Mesenchymal stem cell (in vitro differentiated cells and primary cell): ENCODE results near the gene PHC2.
"Not testable (repeated sequence)": the region's sequence is repeated elsewhere in the genome, so short reads cannot be mapped to it uniquely, and the experiment has no call there.

Experiments
- DNase-seq: peaks from one replicate; pipeline ENCODE4 v3.0.0-alpha.2; 2013
- H2AFZ ChIP-seq: one replicate; pipeline ENCODE4 v1.6.1; 2013; ENCODE audit warnings: low read depth, mild to moderate bottlenecking, control low read depth, inconsistent platforms, low read length, moderate library complexity
- H2AK5ac ChIP-seq: 2 replicates; pipeline ENCODE4 v1.6.1; 2013; ENCODE audit warnings: low read length, moderate library complexity, mild to moderate bottlenecking, inconsistent platforms; ENCODE audit not compliant: severe bottlenecking
- H2BK120ac ChIP-seq: one replicate; pipeline ENCODE4 v1.6.1; 2013; ENCODE audit warnings: low read depth, mild to moderate bottlenecking, inconsistent platforms, low read length, moderate library complexity
- H2BK12ac ChIP-seq, 2 experiments: one replicate each; pipeline ENCODE4 v1.6.1; 2013; ENCODE audit warnings: inconsistent platforms in 2 of 2, low read length in 2 of 2, mild to moderate bottlenecking in 2 of 2, moderate library complexity in 2 of 2, control low read depth in 1 of 2
- H2BK15ac ChIP-seq: one replicate; pipeline ENCODE4 v1.6.1; 2013; ENCODE audit warnings: mild to moderate bottlenecking, low read depth, inconsistent platforms; ENCODE audit not compliant: poor library complexity, severe bottlenecking
- H2BK5ac ChIP-seq: 2 replicates; pipeline ENCODE4 v1.6.1; 2013; ENCODE audit warnings: low read depth, mild to moderate bottlenecking, low read length, control low read depth, inconsistent platforms; ENCODE audit not compliant: poor library complexity, severe bottlenecking
- H3K14ac ChIP-seq, 2 experiments: one replicate each; pipeline ENCODE4 v1.6.1; 2013; ENCODE audit warnings: inconsistent platforms in 2 of 2, low read length in 2 of 2, control low read depth in 1 of 2, mild to moderate bottlenecking in 1 of 2, moderate library complexity in 1 of 2
- H3K18ac ChIP-seq, 2 experiments: one replicate each; pipeline ENCODE4 v1.6.1; 2013; ENCODE audit warnings: inconsistent platforms in 2 of 2, low read length in 2 of 2, control low read depth in 1 of 2, low read depth in 1 of 2, mild to moderate bottlenecking in 1 of 2
- H3K23ac ChIP-seq, 2 experiments: one replicate each; pipeline ENCODE4 v1.6.1; 2013; ENCODE audit warnings: inconsistent platforms in 2 of 2, low read length in 2 of 2, mild to moderate bottlenecking in 2 of 2, moderate library complexity in 2 of 2, control low read depth in 1 of 2
- H3K27ac ChIP-seq: 2 replicates; pipeline ENCODE4 v1.5.1; 2013; ENCODE audit warnings: mild to moderate bottlenecking, moderate library complexity, low read length, control low read depth, inconsistent platforms; ENCODE audit not compliant: poor library complexity, severe bottlenecking
- H3K27me3 ChIP-seq, 2 experiments: 2 replicates each; pipeline versions ENCODE4 v1.6.1 to v1.7.0; 2013; ENCODE audit warnings: low read length in 2 of 2, mild to moderate bottlenecking in 2 of 2, moderate library complexity in 2 of 2, control low read depth in 1 of 2, inconsistent platforms in 1 of 2; ENCODE audit not compliant: control insufficient read depth in 1 of 2, insufficient read depth in 1 of 2
- H3K36me3 ChIP-seq, 2 experiments: 2 replicates each; pipeline versions ENCODE4 v1.6.1 to v1.7.0; 2013; ENCODE audit warnings: low read length in 2 of 2, control low read depth in 1 of 2, inconsistent platforms in 1 of 2, low read depth in 1 of 2, mild to moderate bottlenecking in 1 of 2; ENCODE audit not compliant: insufficient read depth in 2 of 2, control insufficient read depth in 1 of 2
- H3K4ac ChIP-seq, 2 experiments: one replicate each; pipeline ENCODE4 v1.6.1; 2013; ENCODE audit warnings: inconsistent platforms in 2 of 2, low read length in 2 of 2, mild to moderate bottlenecking in 2 of 2, moderate library complexity in 2 of 2, control low read depth in 1 of 2, low read depth in 1 of 2
- H3K4me1 ChIP-seq: 2 replicates; pipeline ENCODE4 v1.6.1; 2013; ENCODE audit warnings: low read depth, low read length, control low read depth; ENCODE audit not compliant: control insufficient read depth, insufficient read depth
- H3K4me2 ChIP-seq: 2 replicates; pipeline ENCODE4 v1.6.1; 2013; ENCODE audit warnings: low read length, mild to moderate bottlenecking, inconsistent platforms; ENCODE audit not compliant: poor library complexity, severe bottlenecking
- H3K4me3 ChIP-seq, 2 experiments: 2 replicates each; pipeline versions ENCODE4 v1.5.1 to v1.7.0; 2013; ENCODE audit warnings: low read length in 2 of 2, mild to moderate bottlenecking in 2 of 2, control low read depth in 1 of 2, low read depth in 1 of 2; ENCODE audit not compliant: insufficient read depth in 1 of 2
- H3K79me1 ChIP-seq: replicated peaks from 2 replicates; pipeline ENCODE4 v1.6.1; 2013; ENCODE audit warnings: mild to moderate bottlenecking, control low read depth, low read length, inconsistent platforms; ENCODE audit not compliant: poor library complexity, severe bottlenecking
- H3K9ac ChIP-seq: 2 replicates; pipeline ENCODE4 v1.7.0; 2013; ENCODE audit warnings: mild to moderate bottlenecking, low read length, moderate library complexity
- H3K9me3 ChIP-seq: 2 replicates; pipeline ENCODE4 v1.7.0; 2013; ENCODE audit warnings: mild to moderate bottlenecking, low read length; ENCODE audit not compliant: control insufficient read depth
- H4K8ac ChIP-seq: one replicate; pipeline ENCODE4 v1.6.1; 2013; ENCODE audit warnings: inconsistent platforms, mild to moderate bottlenecking, low read length, moderate library complexity
- H4K91ac ChIP-seq: one replicate; pipeline ENCODE4 v1.6.1; 2013; ENCODE audit warnings: mild to moderate bottlenecking, low read length, inconsistent platforms
- WGBS: methylation state at CpG from one replicate; pipeline ENCODE4 v1.1.7; 2013; ENCODE audit warnings: mixed read lengths; 5-methylcytosine and 5-hydroxymethylcytosine counted together

The PHC2 gene

GRCh38 chr1:33294071-33295010 is 136.6 kb downstream of the PHC2 start:
- Histone ChIP-seq H3K79me1 (peaks cover 19% of the 10 kb centered on the region), H4K91ac (no peak overlapping the region), H2BK12ac (no peak overlapping the region), H2AFZ (no peak overlapping the region), H3K23ac (no peak overlapping the region), H3K27ac (no peak overlapping the region), H3K4me2 (no peak overlapping the region), H3K4me3 (no peak overlapping the region), H2BK120ac (no peak overlapping the region), H3K18ac (no peak overlapping the region), H2AK5ac (no peak overlapping the region), H4K8ac (no peak overlapping the region), H3K36me3 (peaks cover 41 to 60% of the 10 kb centered on the region in 2 experiments), H3K14ac (no peak overlapping the region), H3K9ac (no peak overlapping the region), H3K9me3 (no peaks in the 10 kb centered on the region), H3K27me3 (no peaks in the 10 kb centered on the region), H2BK15ac (no peak overlapping the region), H3K4ac (no peak overlapping the region), H3K4me1 (peaks cover 11% of the 10 kb centered on the region), H2BK5ac (no peak overlapping the region)
- WGBS, result 91% methylated on average over 8 of the region's 13 CpGs
- DNase-seq, result no peak

GRCh38 chr1:33292726-33293340 is 138.1 kb downstream of the PHC2 start:
- Histone ChIP-seq H3K36me3 (peaks cover 36 to 55% of the 10 kb centered on the region in 2 experiments), H2AK5ac (no peak overlapping the region), H3K4ac (no peak overlapping the region), H3K4me1 (peaks cover 13% of the 10 kb centered on the region), H4K8ac (no peak overlapping the region), H3K9me3 (no peaks in the 10 kb centered on the region), H2BK15ac (no peak overlapping the region), H4K91ac (no peak overlapping the region), H3K9ac (peak overlapping the region; percentile 9), H2AFZ (no peak overlapping the region), H3K79me1 (peaks cover 21% of the 10 kb centered on the region), H2BK120ac (no peak overlapping the region), H3K18ac (no peak overlapping the region), H3K27me3 (no peaks in the 10 kb centered on the region), H3K27ac (no peak overlapping the region), H3K4me3 (no peak overlapping the region), H3K23ac (no peak overlapping the region), H2BK12ac (no peak overlapping the region), H3K4me2 (no peak overlapping the region), H3K14ac (no peak overlapping the region), H2BK5ac (no peak overlapping the region)
- no peak for DNase-seq
- 91% methylated on average over 13 of the region's 13 CpGs for WGBS

DNA sequence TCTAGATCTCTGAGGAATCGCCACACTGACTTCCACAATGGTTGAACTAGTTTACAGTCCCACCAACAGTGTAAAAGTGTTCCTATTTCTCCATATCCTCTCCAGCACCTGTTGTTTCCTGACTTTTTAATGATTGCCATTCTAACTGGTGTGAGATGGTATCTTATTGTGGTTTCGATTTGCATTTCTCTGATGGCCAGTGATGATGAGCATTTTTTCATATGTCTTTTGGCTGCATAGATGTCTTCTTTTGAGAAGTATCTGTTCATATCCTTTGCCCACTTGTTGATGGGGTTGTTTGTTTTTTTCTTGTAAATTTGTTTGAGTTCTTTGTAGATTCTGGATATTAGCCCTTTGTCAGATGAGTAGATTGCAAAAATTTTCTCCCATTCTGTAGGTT is 140.3 kb downstream of the PHC2 start:
- not testable (repeated sequence) for H2BK15ac ChIP-seq, H3K4me3 ChIP-seq, H3K23ac ChIP-seq, H3K4ac ChIP-seq, H3K14ac ChIP-seq, H3K27ac ChIP-seq, H2BK12ac ChIP-seq, DNase-seq, H3K18ac ChIP-seq, H3K4me2 ChIP-seq, H2AFZ ChIP-seq, H3K9ac ChIP-seq, H2BK5ac ChIP-seq, H3K9me3 ChIP-seq, H4K91ac ChIP-seq, H4K8ac ChIP-seq, H3K27me3 ChIP-seq, H2AK5ac ChIP-seq, H2BK120ac ChIP-seq
- H3K79me1 ChIP-seq, result peaks cover 21% of the 10 kb centered on the region
- 86% methylated on average over 1 of the region's 2 CpGs for WGBS
- H3K36me3 ChIP-seq, result peaks cover 29 to 46% of the 10 kb centered on the region in 2 experiments
- H3K4me1 ChIP-seq, result peaks cover 13% of the 10 kb centered on the region

GRCh38 chr1:33289858-33290154 is 141.1 kb downstream of the PHC2 start:
- H3K4ac ChIP-seq, result no peak overlapping the region
- no peak overlapping the region for H3K23ac ChIP-seq
- H2AK5ac ChIP-seq, result no peak overlapping the region
- H3K36me3 ChIP-seq, result peaks cover 25 to 43% of the 10 kb centered on the region in 2 experiments
- H3K4me3 ChIP-seq, result no peak overlapping the region
- H2BK15ac ChIP-seq, result no peak overlapping the region
- H3K9me3 ChIP-seq, result no peaks in the 10 kb centered on the region
- no peak for DNase-seq
- no peak overlapping the region for H3K9ac ChIP-seq
- H3K27ac ChIP-seq, result no peak overlapping the region
- H2AFZ ChIP-seq, result no peak overlapping the region
- H3K18ac ChIP-seq, result no peak overlapping the region
- H4K91ac ChIP-seq, result no peak overlapping the region
- no peak overlapping the region for H2BK5ac ChIP-seq
- H2BK12ac ChIP-seq, result no peak overlapping the region
- H3K4me2 ChIP-seq, result no peak overlapping the region
- 100% methylated on average over 2 of the region's 3 CpGs for WGBS
- H3K27me3 ChIP-seq, result no peaks in the 10 kb centered on the region
- no peak overlapping the region for H3K14ac ChIP-seq
- H3K79me1 ChIP-seq, result peaks cover 21% of the 10 kb centered on the region
- H4K8ac ChIP-seq, result no peak overlapping the region
- no peak overlapping the region for H2BK120ac ChIP-seq
- H3K4me1 ChIP-seq, result peaks cover 13% of the 10 kb centered on the region
